RWPE1 (cell line): ENCODE measurements around the gene CFD.
"Not testable (repeated sequence)": the region's sequence is repeated elsewhere in the genome, so short reads cannot be mapped to it uniquely, and the experiment has no call there.

Experiments
- CTCF ChIA-PET: fragments of 350-600 bp; sonication (Branson Sonifier 250); formaldehyde crosslinking; extraction: SDS; loops from one replicate; lab custom pipeline; 2021; lab: Yijun Ruan, JAX
- POLR2A ChIA-PET: fragments of 400-600 bp; formaldehyde crosslinking; extraction: SDS; loops from one replicate; lab custom pipeline; 2020; ENCODE audit warnings: antibody characterized with exemption; ENCODE audit not compliant: low non-redundant PET; lab: Yijun Ruan, JAX
- DNase-seq: peaks from one replicate; pipeline ENCODE4 v3.0.0; 2012; ENCODE audit warnings: low spot score
- H3K27ac ChIP-seq: fragments of 450-650 bp; 2 replicates; pipeline ENCODE4 v1.5.1; 2017
- CTCF ChIP-seq: fragments of 450-650 bp; conservative IDR thresholded peaks from 2 replicates; pipeline ENCODE4 v1.5.1; 2017; ENCODE audit warnings: low read depth, mild to moderate bottlenecking

Gene CFD

GRCh38 chr19:845707-846521 lies 13.6 kb upstream of the CFD start:
- no peak for DNase-seq
- ChIA-PET POLR2A (no interaction called here), CTCF (interaction anchor here (0.6 to 0.7 kb wide), 2 partner anchors 112 to 1766 kb away, joined by 3 to 4 read pairs; no protein-coding TSS in a partner anchor)
- peak overlapping the region; percentile 92 for H3K27ac ChIP-seq
- no peak for TF ChIP-seq CTCF

- POLR2A ChIA-PET: no interaction called here
- no peak for DNase-seq
- TF ChIP-seq CTCF: no peak
- peak overlapping the region; percentile 95; the same call in 1 of the 2 replicates for H3K27ac ChIP-seq
- CTCF ChIA-PET: interaction anchor here (0.5 to 1.4 kb wide), 2 partner anchors 8 to 55 kb away, joined by 3 to 5 read pairs; no protein-coding TSS in a partner anchor
These were observed 11.0 kb upstream of the CFD start for GRCh38 chr19:848386-848921.

GRCh38 chr19:849195-849594 lies 10.3 kb upstream of the CFD start:
- H3K27ac ChIP-seq: peak overlapping the region; percentile 95; the same call in 1 of the 2 replicates
- DNase-seq: not testable (repeated sequence)
- POLR2A ChIA-PET: interaction anchor here (0.8 kb wide), 1 partner anchor 77 kb away, joined by 6 read pairs; no protein-coding TSS in a partner anchor
- CTCF ChIA-PET: interaction anchor here (0.5 to 1.4 kb wide), 2 partner anchors 7 to 54 kb away, joined by 3 to 5 read pairs; no protein-coding TSS in a partner anchor

- no peak for TF ChIP-seq CTCF
- peak overlapping the region; percentile 95 for H3K27ac ChIP-seq
- ChIA-PET POLR2A (no interaction called here), CTCF (interaction anchor here (0.5 kb wide), 1 partner anchor 80 kb away, joined by 3 read pairs; no protein-coding TSS in a partner anchor)
- peak; percentile 49 for DNase-seq
These were observed 9.1 kb upstream of the CFD start for GRCh38 chr19:850221-850978.

GRCh38 chr19:850979-851335 lies 8.5 kb upstream of the CFD start:
- no peak for DNase-seq
- H3K27ac ChIP-seq: peak overlapping the region; percentile 95
- POLR2A ChIA-PET: no interaction called here
- CTCF ChIA-PET: interaction anchor here (0.5 kb wide), 1 partner anchor 79 kb away, joined by 3 read pairs; no protein-coding TSS in a partner anchor
- no peak for TF ChIP-seq CTCF

- ChIA-PET CTCF (no interaction called here), POLR2A (no interaction called here)
- TF ChIP-seq CTCF: no peak
These were observed 7.1 kb upstream of the CFD start, which contains the start of gene ELANE for GRCh38 chr19:852136-853013. ELANE (plus strand) TSS chr19:852303; CDS start chr19:852329, 26 bp downstream.

More at GRCh38 chr19:852136-853013, 7.1 kb upstream of the CFD start, which contains the start of gene ELANE:
- peak within 1 kb of the TSS; percentile 95 for H3K27ac ChIP-seq
- DNase-seq: no peak
